H1 (cell line): ENCODE data around the gene COQ9. TPM values are rescaled to one million over a fixed set of nuclear protein-coding genes. Genes with fewer than 3 reads are reported as not detected.

Experiments used
- SIN3A ChIP-seq, 2 experiments: IDR thresholded peaks in 1 of 2; conservative IDR thresholded peaks in 1 of 2; 2 replicates each; pipeline ENCODE4 v1.6.1; 2011 to 2012; ENCODE audit warnings: low read length in 2 of 2, improper control_type of control experiment in 1 of 2, low read depth in 1 of 2, mild to moderate bottlenecking in 1 of 2
- polyA plus RNA-seq, 7 experiments: library from polyadenylated mRNA; depleted of rRNA in 3 of 7; stranded (reverse) in 5 of 7; unstranded in 2 of 7; fragments of >200 nt in 5 of 7; fragments of 200-250 nt in 2 of 7; gene quantifications; 1 replicate in 5 of 7; 2 replicates in 1 of 7; 4 replicates in 1 of 7; pipeline versions ENCODE4 v1.2.1 to v1.2.3, GENCODE V29; 2011 to 2013; ENCODE audit warnings: missing spikeins in 2 of 7, mixed read lengths in 2 of 7
- total RNA-seq: library from RNA; stranded (reverse); fragmentation: NEBNext Ultra II Directional; extraction: Animal tissue kit (Norgen Biotek cat#: 25700); gene quantifications from 2 replicates; pipeline ENCODE4 v1.2.1, GENCODE V29; 2021
- TF ChIP-seq, protein P1 (sequence below): IDR thresholded peaks from 2 replicates; pipeline ENCODE4 v1.6.1; 2012; ENCODE audit warnings: inconsistent platforms

The COQ9 gene
- total and polyA plus RNA-seq, 2 of the 8 experiments (the other 6 are each of a cell fraction or from before 2014, with no cell fraction given) = 33.3 to 60.3 TPM

GRCh38 chr16:57409065-57409464 is 38.2 kb upstream of the COQ9 start (continued):
- no peak for TF ChIP-seq SIN3A (conservative IDR thresholded peaks at IDR 0.05 in 1 of 2, IDR thresholded peaks at IDR 0.05 in 1 of 2; ENCODE audit: low read depth in 1 of 2, low read length in 2 of 2)
- TF ChIP-seq, protein P1, sequence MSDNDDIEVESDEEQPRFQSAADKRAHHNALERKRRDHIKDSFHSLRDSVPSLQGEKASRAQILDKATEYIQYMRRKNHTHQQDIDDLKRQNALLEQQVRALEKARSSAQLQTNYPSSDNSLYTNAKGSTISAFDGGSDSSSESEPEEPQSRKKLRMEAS = no peak
